GM12878 (cell line): ENCODE results near the gene NUDCD3.

ENCODE experiments used
- EZH2 ChIP-seq: IDR thresholded peaks from 2 replicates; pipeline ENCODE4 v1.6.1; 2012; ENCODE audit warnings: low read depth, mild to moderate bottlenecking, control low read depth, inconsistent platforms, low read length, borderline replicate concordance; ENCODE audit not compliant: control insufficient read depth
- POLR2A ChIP-seq: IDR thresholded peaks from 2 replicates; pipeline ENCODE4 v1.6.1; 2011; ENCODE audit warnings: low read depth, mild to moderate bottlenecking, low read length
- TAF1 ChIP-seq: IDR thresholded peaks from 2 replicates; pipeline ENCODE4 v1.6.1; 2011; ENCODE audit warnings: mild to moderate bottlenecking, low read depth, low read length, borderline replicate concordance
- TF ChIP-seq, protein P1 (sequence below), 3 experiments: IDR thresholded peaks in 2 of 3; conservative IDR thresholded peaks in 1 of 3; 2 replicates each; pipeline ENCODE4 v1.5.1; 2011; ENCODE audit warnings: low read depth in 3 of 3, low read length in 3 of 3, mild to moderate bottlenecking in 3 of 3, control low read depth in 2 of 3, moderate library complexity in 2 of 3, inconsistent platforms in 1 of 3, mixed read lengths in 1 of 3; ENCODE audit not compliant: control insufficient read depth in 2 of 3, insufficient read depth in 1 of 3; ENCODE audit errors: extremely low read depth in 1 of 3

DNA sequence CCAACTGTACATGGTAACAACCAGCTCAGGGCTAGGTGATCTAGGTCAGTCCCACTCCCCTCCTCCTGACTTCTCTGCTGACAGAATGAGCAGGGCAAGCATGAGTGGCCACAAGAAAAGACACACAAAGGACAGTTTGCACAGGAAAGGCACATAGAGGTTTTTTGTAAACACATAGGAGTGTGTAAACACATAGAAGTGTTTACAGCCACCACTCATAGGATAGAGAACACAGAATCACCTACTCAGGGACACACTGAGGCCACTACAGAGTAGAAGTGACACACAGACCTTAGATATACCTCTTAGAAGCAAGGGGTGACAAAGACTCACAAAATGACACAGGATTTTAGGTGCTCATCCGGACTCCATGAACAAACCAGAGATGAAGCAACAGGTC, 19.0 kb downstream of the NUDCD3 start:
- TF ChIP-seq TAF1 (no peak), EZH2 (no peak), POLR2A (no peak)
- TF ChIP-seq, protein P1, sequence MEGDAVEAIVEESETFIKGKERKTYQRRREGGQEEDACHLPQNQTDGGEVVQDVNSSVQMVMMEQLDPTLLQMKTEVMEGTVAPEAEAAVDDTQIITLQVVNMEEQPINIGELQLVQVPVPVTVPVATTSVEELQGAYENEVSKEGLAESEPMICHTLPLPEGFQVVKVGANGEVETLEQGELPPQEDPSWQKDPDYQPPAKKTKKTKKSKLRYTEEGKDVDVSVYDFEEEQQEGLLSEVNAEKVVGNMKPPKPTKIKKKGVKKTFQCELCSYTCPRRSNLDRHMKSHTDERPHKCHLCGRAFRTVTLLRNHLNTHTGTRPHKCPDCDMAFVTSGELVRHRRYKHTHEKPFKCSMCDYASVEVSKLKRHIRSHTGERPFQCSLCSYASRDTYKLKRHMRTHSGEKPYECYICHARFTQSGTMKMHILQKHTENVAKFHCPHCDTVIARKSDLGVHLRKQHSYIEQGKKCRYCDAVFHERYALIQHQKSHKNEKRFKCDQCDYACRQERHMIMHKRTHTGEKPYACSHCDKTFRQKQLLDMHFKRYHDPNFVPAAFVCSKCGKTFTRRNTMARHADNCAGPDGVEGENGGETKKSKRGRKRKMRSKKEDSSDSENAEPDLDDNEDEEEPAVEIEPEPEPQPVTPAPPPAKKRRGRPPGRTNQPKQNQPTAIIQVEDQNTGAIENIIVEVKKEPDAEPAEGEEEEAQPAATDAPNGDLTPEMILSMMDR (IDR thresholded peaks at IDR 0.05 in 2 of 3, conservative IDR thresholded peaks at IDR 0.05 in 1 of 3; ENCODE audit: control insufficient read depth in 2 of 3, extremely low read depth in 1 of 3, insufficient read depth in 1 of 3, low read depth in 3 of 3, low read length in 3 of 3) = no peak
